HCT116 (cell line): ENCODE measurements around the gene PDE8A. TPM values are rescaled to one million over a fixed set of nuclear protein-coding genes. Genes with fewer than 3 reads are reported as not detected.

Experiments
- ATAC-seq: fragments of 200-7000 bp; cut with Tn5 transposase; 2 replicates; pipeline ENCODE4 v1.9.1; 2020; ENCODE audit warnings: mild to moderate bottlenecking, moderate library complexity
- BruUV-seq: library from RNA; stranded (reverse); fragments of 400-500 nt; replicated peaks from 2 replicates; lab custom pipeline; 2021; lab: Mats Ljungman, UMichigan
- CTCF ChIA-PET: fragments of 300-600 bp; sonication (Branson Sonifier 250); formaldehyde crosslinking; loops from one replicate; lab custom pipeline; 2021; ENCODE audit warnings: antibody characterized with exemption; lab: Charles Lee
- POLR2A ChIA-PET: fragments of 300-600, 350-600 bp; sonication (Branson Sonifier 250); formaldehyde crosslinking; loops from one replicate; lab custom pipeline; 2021; ENCODE audit warnings: antibody characterized with exemption; lab: Charles Lee
- RAD21 ChIA-PET, 2 experiments: fragments of 300-600 bp; sonication (Branson Sonifier 250); formaldehyde crosslinking; loops; one replicate each; lab custom pipeline; 2023; ENCODE audit warnings: low total read pairs in 2 of 2; ENCODE audit not compliant: uncharacterized antibody in 2 of 2, unreplicated experiment in 2 of 2, low non-redundant PET in 1 of 2; lab: Charles Lee
- DNase-seq: peaks from one replicate; pipeline ENCODE4 v3.0.0-alpha.2; 2010; ENCODE audit warnings: low read depth, low spot score
- H2AFZ ChIP-seq: fragments of 200-600 bp; shearing (Covaris generic), sonication (generic); 2 replicates; pipeline ENCODE4 v1.6.1; 2017; ENCODE audit warnings: low read depth, mixed run types, mixed read lengths, antibody characterized with exemption, low read length; ENCODE audit not compliant: poor library complexity, severe bottlenecking
- H3K27ac ChIP-seq: 2 replicates; pipeline ENCODE4 v1.5.1; 2012; ENCODE audit warnings: low read depth, low read length
- H3K27me3 ChIP-seq: fragments of 200-600 bp; sonication (generic); 2 replicates; pipeline ENCODE4 v1.6.1; 2016; ENCODE audit warnings: mixed run types, low read length, mixed read lengths; ENCODE audit not compliant: insufficient read depth
- H3K36me3 ChIP-seq, 2 experiments: fragments of 200-500 bp in 1 of 2; fragments of 200-600 bp in 1 of 2; sonication (Bioruptor generic) in 1 of 2; sonication (generic) in 1 of 2; 2 replicates each; pipeline versions ENCODE4 v1.5.1 to v1.6.1; 2014 to 2016; ENCODE audit warnings: low read length in 2 of 2, inconsistent platforms in 1 of 2, mixed read lengths in 1 of 2, mixed run types in 1 of 2; ENCODE audit not compliant: insufficient read depth in 2 of 2, control insufficient read depth in 1 of 2
- H3K4me1 ChIP-seq, 2 experiments: fragments of 200-600 bp in 1 of 2; sonication (generic) in 1 of 2; 2 replicates each; pipeline versions ENCODE4 v1.5.1 to v1.6.1; 2012 to 2017; ENCODE audit warnings: low read length in 2 of 2, inconsistent platforms in 1 of 2, mild to moderate bottlenecking in 1 of 2, mixed read lengths in 1 of 2, mixed run types in 1 of 2, moderate library complexity in 1 of 2; ENCODE audit not compliant: insufficient read depth in 2 of 2, control insufficient read depth in 1 of 2
- H3K4me2 ChIP-seq: fragments of 200-600 bp; sonication (generic); 2 replicates; pipeline ENCODE4 v1.6.1; 2017; ENCODE audit warnings: mixed run types, low read length, mixed read lengths
- H3K4me3 ChIP-seq, 2 experiments: fragments of 200-600 bp in 1 of 2; sonication (generic) in 1 of 2; replicated peaks in 1 of 2; 2 replicates each; pipeline ENCODE4 v1.5.1; 2011 to 2016; ENCODE audit warnings: low read length in 2 of 2, control low read depth in 1 of 2, low read depth in 1 of 2, mild to moderate bottlenecking in 1 of 2, mixed read lengths in 1 of 2, mixed run types in 1 of 2
- H3K79me2 ChIP-seq: fragments of 200-600 bp; sonication (generic); 2 replicates; pipeline ENCODE4 v1.6.1; 2017; ENCODE audit warnings: mild to moderate bottlenecking, mixed run types, low read length, moderate library complexity, mixed read lengths; ENCODE audit not compliant: insufficient read depth
- H3K9ac ChIP-seq: fragments of 200-600 bp; sonication (generic); 2 replicates; pipeline ENCODE4 v1.6.1; 2016; ENCODE audit warnings: low read length, mixed read lengths
- H3K9me2 ChIP-seq: fragments of 200-600 bp; sonication (generic), shearing (Covaris generic); 2 replicates; pipeline ENCODE4 v1.6.1; 2017; ENCODE audit warnings: mixed run types, mild to moderate bottlenecking, moderate library complexity; ENCODE audit not compliant: insufficient read depth
- H3K9me3 ChIP-seq, 2 experiments: fragments of 200-500 bp in 1 of 2; fragments of 200-600 bp in 1 of 2; sonication (Bioruptor generic) in 1 of 2; sonication (generic) in 1 of 2; 2 replicates each; pipeline ENCODE4 v1.6.1; 2014 to 2017; ENCODE audit warnings: low read length in 2 of 2, mixed read lengths in 2 of 2, inconsistent platforms in 1 of 2, low read depth in 1 of 2, mild to moderate bottlenecking in 1 of 2, mixed run types in 1 of 2, moderate library complexity in 1 of 2; ENCODE audit not compliant: control insufficient read depth in 1 of 2, insufficient read depth in 1 of 2
- H4K20me1 ChIP-seq: fragments of 200-600 bp; sonication (generic), shearing (Covaris generic); 2 replicates; pipeline ENCODE4 v1.6.1; 2017; ENCODE audit warnings: mixed run types, mild to moderate bottlenecking, moderate library complexity; ENCODE audit not compliant: insufficient read depth
- POLR2A ChIP-seq: IDR thresholded peaks from 2 replicates; pipeline ENCODE4 v1.7.0; 2011; ENCODE audit warnings: borderline replicate concordance; ENCODE audit not compliant: insufficient read depth, insufficient read length; ENCODE audit errors: extremely low read depth
- TCF7L2 ChIP-seq: IDR thresholded peaks from 2 replicates; pipeline ENCODE4 v1.7.0; 2011; ENCODE audit warnings: borderline replicate concordance, inconsistent platforms; ENCODE audit not compliant: insufficient read depth, insufficient read length; ENCODE audit errors: extremely low read depth
- ZNF274 ChIP-seq: fragments of 200-500 bp; sonication (Bioruptor generic); IDR thresholded peaks from 2 replicates; pipeline ENCODE4 v1.6.1; 2014; ENCODE audit warnings: mild to moderate bottlenecking, low read depth, low read length, inconsistent platforms
- intact Hi-C: fragments of 100-400 bp; cut with micrococcal nuclease; formaldehyde crosslinking; loops from 2 replicates; pipeline ENCODE4 v1.10.0; 2022
- total RNA-seq: library from RNA; stranded (reverse); gene quantifications from one replicate; pipeline ENCODE4 v1.2.1, GENCODE V29; 2021; ENCODE audit not compliant: unreplicated experiment
- TF ChIP-seq, protein P1 (sequence below): IDR thresholded peaks from 2 replicates; pipeline ENCODE4 v1.6.1; 2012

PDE8A gene
- total RNA-seq, 1 experiment from 2014 or later, result 37.8 TPM

DNA sequence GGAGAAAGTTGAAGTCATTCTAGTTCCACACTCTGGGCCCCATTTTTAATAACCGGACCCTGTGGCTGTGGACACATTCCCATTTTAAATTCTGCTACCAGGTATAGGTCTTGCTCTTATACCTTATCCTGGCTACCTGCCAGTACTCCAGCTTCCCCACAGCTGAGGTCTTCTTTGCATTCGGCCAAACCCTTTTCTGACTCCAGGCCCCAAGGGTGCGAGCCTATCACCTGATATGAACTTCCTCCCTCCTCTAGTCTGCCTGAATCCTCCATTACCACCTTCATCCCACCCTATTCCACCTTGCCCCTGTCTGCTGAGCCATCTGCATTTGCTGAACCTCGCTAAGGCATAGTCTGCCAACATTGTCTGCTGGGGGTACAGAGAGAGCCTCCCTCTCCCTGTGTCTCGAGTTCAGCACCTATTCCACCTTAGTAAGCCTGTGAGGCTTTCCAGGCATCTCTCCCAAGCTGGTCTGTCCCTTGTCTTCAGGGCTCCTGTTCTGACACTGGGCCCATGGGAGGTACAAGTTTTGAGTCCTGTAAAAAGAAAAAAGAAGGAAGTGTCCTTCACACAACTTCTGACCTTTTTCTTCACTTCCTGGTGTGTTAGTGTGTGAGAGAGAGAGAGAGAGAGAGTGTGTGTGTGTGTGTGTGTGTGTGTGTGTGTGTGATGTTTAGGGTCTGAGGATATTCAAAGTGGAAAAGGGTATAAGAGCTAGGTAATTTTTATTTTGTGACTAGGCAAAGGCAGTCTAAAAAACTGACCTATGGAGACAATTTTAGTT is 27.0 kb downstream of the PDE8A start:
- Histone ChIP-seq H3K79me2 (peaks cover 78% of the 10 kb centered on the region), H3K4me3 (no peak overlapping the region), H2AFZ (no peak overlapping the region), H4K20me1 (0 out of 2 replicates have a peak, but pooled peaks cover 3% of the 10 kb centered on the region), H3K9ac (no peak overlapping the region), H3K4me1 (peaks cover 0 to 4% of the 10 kb centered on the region in 2 experiments; a peak in 1 of 4 replicates), H3K36me3 (no peaks in the 10 kb centered on the region), H3K9me3 (no peaks in the 10 kb centered on the region), H3K27ac (no peak overlapping the region), H3K4me2 (no peak overlapping the region), H3K9me2 (no peaks in the 10 kb centered on the region), H3K27me3 (no peaks in the 10 kb centered on the region)
- intact Hi-C loops, result no loop called here
- POLR2A ChIA-PET, result no interaction called here
- ATAC-seq (no peak), DNase-seq (no peak)
- RAD21 ChIA-PET, result no interaction called here
- no TSS peak for BruUV-seq
- no peak for TF ChIP-seq TCF7L2
- no peak for TF ChIP-seq POLR2A
- TF ChIP-seq ZNF274, result no peak
- CTCF ChIA-PET, result no interaction called here

DNA sequence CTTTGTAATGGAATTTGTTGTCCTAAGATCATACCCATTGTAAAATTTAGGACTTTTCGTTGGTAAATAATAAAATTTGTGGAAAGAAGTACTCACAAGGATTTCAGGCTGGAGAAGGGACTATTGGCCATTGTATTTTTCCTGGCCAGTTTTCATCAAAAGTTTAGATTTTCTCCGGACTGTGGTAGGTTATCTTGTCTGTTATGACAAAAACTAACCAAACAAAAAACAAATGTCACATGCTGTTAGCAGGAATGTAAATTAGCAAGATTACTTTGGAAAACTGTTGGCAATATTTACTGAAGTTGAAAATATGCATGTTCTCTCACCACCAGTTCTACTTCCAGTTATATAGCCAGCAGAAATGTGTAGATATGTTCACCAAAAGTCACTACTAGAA is 27.8 kb downstream of the PDE8A start:
- Histone ChIP-seq H3K4me2 (no peak overlapping the region), H2AFZ (no peak overlapping the region), H3K9me3 (no peaks in the 10 kb centered on the region), H3K79me2 (peaks cover 76% of the 10 kb centered on the region), H3K4me3 (no peak overlapping the region), H3K27me3 (no peaks in the 10 kb centered on the region), H4K20me1 (0 out of 2 replicates have a peak, but pooled peaks cover 3% of the 10 kb centered on the region), H3K36me3 (no peaks in the 10 kb centered on the region), H3K27ac (no peak overlapping the region), H3K4me1 (peaks cover 0 to 4% of the 10 kb centered on the region in 2 experiments; a peak in 1 of 4 replicates), H3K9ac (no peak overlapping the region), H3K9me2 (no peaks in the 10 kb centered on the region)
- ChIA-PET POLR2A (no interaction called here), RAD21 (no interaction called here), CTCF (no interaction called here)
- ATAC-seq (no peak), DNase-seq (no peak)
- TF ChIP-seq, protein P1, sequence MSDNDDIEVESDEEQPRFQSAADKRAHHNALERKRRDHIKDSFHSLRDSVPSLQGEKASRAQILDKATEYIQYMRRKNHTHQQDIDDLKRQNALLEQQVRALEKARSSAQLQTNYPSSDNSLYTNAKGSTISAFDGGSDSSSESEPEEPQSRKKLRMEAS, result no peak
- intact Hi-C loops, result no loop called here
- no TSS peak for BruUV-seq
